T-helper 2 cell treated with Interferon-gamma antibody and Interleukin-4, amounts not matched to agents 100 ng/mL and 5 ng/mL, for 36 hours (primary cell): Measurements from ENCODE around the gene SFRP2. TPM values are rescaled to one million over a fixed set of nuclear protein-coding genes. Genes with fewer than 3 reads are reported as not detected.

Source experiments
- intact Hi-C: fragments of 100-400 bp; cut with micrococcal nuclease; formaldehyde crosslinking; loops from one replicate; pipeline ENCODE4 v1.15.1; 2023
- total RNA-seq: library from RNA; stranded (reverse); gene quantifications from 2 replicates; pipeline ENCODE4 v1.2.3, GENCODE V29; 2022

The SFRP2 gene
- total RNA-seq, 1 donor from 2014 or later = not detected

DNA sequence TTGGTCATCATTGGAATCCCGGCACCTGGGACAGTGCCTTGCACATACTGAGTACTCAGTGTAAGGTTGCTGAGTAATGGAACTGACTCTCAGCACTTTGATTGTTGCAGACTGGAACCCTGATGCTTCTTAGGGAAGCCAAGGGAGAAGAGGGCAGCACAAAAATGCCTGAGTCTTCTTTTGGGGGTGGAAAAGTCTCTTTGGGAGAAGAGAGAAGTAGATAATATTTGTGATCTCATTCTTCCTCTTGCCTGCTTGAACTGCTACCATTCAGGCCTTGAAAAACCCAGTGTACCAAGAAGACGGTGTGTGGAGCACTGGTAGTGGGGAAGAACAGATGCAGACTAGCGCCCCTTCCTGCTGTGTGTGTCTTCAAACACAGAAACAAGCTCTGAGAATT lies 12.3 kb downstream of the SFRP2 start:
- intact Hi-C loops = no loop called here

DNA sequence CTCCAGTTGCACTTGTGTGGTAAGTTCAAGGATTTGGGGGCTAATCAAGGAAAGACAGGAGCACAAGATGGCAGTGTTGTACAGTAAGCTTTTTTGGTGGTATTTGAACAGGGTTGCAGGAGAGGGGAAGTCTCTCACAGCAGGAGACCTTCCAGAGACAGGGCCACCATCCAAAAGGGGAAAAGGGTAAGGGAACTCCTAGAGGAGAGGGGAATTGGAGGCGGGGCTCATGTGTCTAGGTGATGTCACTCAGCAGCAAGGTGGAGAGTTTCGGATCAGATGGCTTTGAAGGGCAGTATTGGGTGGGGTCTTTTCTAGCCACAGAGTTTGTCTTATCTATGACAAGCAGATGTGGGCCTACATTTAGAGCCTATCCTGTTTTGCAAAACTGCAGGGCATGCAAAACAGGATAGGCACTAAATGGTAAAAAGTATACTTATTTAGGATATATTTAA lies 15.6 kb downstream of the SFRP2 start:
- intact Hi-C loops = no loop called here

DNA sequence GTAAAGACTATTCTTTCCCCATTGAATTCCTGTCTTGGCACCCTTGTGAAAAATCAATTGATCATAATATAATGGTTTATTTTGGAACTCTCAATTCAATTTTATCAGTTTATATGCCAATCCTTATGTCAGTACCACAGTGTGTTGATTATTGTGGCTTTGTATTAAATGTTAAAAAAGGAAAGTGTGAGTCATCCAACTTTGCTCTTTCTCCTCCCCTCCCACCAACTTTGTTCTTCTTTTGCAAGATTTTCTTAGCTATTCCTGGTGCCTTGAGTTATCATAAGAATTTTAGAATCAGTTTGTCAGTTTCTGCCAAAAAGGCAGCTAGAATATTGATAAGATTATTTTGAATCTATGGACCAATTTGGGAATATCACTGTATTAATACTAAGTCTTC lies 17.8 kb downstream of the SFRP2 start:
- intact Hi-C loops = no loop called here

DNA sequence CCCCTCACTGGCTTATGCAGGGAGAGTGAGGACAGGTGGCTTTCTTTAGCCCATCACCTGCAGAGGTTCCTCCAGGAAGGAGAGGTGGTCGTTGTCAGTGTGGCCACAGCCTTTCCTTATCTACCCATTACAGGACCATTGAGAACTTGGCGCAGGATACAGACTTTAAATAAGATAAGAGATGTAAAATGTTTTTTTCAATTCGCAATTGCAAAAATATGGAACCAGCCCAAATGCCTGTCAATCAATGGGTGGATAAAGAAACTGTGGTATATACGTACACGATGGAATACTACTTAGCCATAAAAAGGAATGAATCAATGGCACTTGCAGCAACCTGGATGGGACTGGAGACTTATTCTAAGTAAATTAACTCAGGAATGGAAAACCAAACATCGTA lies 22.1 kb downstream of the SFRP2 start:
- intact Hi-C loops = no loop called here

DNA sequence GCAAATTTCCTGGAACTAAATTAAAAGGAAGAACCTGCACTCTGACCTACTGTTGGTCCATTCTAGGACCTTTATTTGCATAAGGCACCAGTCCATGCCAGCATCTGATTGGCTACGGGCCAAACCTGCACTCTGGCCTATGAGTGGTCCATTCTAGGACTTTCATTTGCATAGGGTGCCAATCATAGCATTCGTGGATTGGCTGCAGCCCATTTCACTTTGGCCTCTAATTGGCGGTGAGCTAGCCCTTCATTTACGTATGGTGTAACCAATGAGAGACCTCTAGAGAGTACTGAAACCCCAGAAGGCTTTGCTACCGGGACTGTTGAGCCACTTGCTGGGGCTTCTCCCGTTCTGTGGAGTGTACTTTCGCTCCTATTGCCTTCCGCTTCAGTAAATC lies 23.0 kb downstream of the SFRP2 start:
- intact Hi-C loops = no loop called here

DNA sequence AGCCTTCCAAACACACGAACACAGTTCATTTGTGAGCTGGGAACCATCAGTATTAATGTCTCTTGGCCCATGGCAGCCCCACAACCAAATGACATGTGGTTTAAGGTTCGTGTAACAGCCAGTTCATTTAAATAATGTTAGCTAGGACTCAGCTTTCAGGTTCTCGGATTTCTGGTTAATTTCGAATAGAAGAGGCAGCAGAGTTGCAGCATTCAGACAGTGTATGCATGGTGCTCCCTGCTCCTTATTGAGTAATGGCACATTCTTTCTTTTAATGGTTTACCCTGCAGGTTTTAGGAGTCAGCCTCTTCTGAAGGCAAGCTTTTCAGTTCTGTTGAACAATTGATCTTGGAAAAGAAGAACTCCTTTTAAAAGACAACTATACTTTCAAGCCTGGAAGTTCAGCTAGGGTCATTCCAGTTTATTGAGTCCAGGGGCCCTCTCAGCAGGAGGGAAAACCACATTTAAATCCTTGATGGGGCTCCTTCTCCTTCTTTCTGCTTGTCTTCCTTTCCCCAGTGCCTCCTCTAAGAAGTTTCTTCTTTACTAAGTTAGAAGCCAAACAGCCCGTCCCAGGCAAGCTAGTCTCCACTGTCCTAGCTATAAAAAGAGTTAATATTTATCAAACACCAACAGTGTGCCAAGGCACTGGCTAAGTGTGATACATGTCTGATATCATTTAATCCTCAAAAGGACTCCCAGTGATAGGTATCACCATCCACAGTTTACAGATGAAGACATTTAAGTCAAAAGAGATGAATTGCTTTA lies 24.1 kb downstream of the SFRP2 start:
- intact Hi-C loops = no loop called here

DNA sequence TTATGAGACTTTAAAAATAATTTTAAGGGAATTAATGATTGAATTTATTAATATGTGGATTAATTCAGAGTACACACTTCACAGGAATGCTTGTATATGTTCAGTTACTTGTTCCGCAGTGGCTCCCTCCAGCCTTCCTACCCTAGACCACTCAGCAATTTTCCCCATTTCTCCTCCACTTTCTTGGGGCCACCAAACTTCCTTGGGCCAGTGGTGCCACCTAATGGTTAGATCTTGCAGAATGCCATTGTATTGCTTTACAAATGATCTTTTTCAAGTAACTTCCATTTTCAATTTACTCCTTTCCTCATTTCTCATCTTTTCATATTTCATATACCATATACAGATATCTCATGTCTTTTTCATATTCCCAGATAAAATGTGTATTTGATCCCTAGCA lies 25.5 kb downstream of the SFRP2 start:
- intact Hi-C loops = no loop called here

DNA sequence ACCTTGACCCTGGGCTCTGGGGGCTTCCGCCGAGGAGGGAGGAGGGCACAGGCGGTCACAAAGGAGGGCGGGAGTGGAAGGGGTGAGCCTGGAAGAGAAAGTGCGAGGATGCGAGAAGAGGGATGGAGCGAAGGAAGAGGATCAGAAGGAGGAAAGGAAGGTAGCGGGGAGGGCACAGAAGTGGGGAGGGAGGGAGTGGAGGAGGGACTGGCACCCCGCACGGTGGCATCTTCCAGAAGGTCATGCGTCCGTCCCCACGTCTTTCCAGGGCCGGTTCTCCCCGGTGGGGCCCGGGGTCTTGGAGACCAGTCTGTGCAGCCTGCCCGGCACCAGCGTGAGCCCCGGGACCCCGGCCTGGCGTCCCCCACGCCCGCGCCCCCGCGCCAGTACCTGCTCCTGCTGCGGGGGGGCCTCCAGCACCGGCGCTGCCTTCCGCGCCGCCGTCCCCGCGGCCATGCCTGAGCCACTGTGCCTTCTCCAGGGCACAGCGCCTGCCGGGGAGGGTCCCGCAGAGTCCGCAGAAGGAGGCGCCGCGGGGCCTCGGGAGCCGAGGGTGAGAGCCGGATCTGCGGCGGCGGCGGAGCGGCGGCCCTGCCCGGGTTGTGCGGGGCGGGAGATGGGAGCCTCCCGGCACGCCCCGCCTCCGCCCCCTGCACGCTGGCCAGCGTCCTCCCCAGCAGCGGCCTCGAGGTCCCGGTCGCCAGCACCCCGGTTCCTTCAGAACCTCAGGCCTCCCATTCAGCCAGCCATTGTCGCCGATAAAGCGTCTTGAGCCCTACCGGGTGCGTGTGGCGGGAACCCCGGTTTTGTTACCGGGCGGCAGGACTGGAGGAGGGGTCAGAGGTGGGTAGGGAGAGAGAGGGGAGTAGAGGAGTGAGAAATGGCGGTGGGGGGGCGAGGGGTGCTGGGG lies 29.2 kb downstream of the SFRP2 start, which contains the start of gene RNF175:
Gene RNF175, minus strand, starts transcription at position 618 of the 910 bp plus-strand sequence. Its CDS starts 162 bp downstream, at position 456.
- intact Hi-C loops = no loop called here

DNA sequence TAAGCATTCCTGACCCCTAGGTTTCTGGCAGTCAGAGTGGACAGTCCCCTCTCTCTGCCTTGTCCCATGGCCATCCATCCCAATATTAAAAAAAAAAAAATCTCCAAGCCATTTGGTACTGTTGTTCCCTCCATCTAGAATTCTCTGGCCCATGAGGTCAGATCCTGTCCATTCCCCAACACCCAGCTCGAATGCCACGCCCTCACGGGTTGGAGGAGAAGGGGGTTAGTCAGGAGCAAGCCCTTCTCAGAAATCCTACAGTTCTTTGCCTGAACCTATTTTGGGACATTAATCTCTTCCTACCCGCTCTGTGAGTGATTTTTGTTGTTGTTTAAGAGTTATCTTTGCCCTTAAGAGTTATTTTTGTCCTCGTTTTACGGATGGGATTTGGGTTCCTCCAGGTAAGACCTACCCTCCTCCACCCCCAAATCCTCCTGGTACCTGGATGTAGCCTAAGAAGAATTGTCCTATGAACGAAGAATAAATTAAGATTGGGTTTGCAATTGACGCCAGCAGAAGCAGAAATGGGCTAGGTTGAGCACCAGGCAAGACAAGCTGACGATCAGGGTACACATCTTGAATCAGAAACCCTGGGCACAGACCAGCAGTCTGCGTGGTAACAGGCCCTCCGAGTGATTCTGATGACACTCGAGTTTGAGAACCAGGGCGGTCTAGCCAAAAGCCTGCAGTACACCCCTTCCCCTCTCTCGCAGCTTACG lies 30.0 kb downstream of the SFRP2 start:
- intact Hi-C loops = no loop called here

DNA sequence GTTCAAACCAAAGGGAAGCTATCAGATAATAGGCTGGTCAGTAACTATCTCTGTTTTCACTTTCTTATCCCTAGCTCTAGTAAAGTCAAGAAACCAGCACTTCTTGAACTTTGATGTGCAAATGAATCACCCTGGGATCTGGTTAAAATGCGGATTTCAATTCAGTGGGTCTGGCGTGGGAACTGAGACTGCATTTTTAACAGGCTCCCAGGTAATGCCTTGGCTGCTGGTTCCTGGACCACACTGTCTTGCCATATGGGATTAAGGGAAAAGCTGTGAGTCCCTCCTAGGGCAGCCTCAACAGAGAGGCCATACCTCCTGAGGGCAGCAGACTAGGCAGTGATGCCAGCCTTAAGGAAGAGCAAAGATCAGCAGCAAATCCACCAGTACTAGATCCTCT lies 30.7 kb downstream of the SFRP2 start:
- intact Hi-C loops = no loop called here

DNA sequence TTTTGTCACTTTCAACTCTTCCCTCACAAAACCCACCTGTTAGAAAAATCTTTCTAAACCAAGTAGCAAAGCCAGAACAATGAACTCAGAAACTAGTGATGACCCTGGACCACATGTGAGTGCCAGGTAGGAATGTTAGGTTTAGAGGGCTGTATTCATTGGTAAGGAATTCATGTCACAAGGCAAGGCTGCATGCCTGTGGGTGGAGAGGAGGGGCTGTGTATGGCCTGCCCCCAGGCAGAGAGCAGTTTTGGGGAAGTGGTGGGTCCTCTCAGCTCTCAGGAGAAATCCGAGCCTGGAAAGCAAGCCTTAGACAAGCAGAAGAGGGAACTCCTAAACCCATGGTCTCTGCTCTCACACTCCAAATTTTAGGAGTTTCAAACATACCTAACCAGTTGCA lies 31.5 kb downstream of the SFRP2 start:
- intact Hi-C loops = no loop called here

DNA sequence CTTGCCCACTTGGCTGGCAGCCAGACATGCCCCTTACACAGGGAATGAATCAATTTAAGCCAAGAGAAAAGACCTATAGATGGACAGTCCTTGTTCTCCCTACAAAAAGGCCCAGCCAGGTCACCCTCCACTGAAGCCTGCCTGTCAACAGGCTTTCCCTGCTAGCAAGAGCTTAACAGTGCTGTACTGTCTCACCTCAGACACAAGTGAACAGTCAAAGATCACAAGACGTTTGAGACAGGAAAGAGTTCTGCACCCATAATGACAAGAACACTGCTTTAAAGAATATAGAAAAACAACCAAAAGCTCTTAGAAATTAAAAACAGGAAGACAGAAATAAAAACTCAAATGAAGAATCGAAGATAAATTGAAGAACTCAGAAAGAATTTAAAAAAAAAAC lies 33.7 kb downstream of the SFRP2 start:
- intact Hi-C loops = no loop called here

DNA sequence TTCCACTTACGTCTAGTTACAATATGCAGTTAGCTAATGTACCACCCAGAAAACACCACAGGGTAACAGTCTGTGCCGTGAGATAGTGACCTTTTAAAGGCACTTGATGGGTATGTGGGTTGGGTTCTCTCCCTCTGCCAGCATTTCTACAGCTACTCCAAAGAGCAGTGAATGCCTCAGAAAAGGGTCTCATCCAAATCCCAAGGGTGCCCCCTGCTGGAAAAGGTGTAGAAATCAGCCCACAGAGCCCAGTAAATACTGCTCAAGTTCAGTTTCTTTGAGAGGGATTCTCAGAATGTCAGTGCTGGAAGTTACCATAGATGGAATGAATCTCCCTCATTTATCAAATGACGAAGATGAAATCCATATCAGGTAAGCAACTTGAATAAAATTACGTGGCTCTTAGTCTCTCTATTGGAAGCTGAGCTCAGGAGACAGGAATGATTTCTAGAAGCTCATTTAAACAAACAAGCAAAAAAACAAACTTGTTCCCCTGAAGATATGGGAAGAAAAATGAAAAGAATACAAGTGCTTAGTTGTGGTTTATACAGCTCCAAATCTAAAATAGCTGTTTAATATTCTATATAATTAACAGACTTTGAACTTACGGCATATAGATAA lies 38.6 kb downstream of the SFRP2 start:
- intact Hi-C loops = loop anchor here (1.0 kb wide), 3 partner anchors 105 to 406 kb away; partner anchors contain the start of gene MND1

DNA sequence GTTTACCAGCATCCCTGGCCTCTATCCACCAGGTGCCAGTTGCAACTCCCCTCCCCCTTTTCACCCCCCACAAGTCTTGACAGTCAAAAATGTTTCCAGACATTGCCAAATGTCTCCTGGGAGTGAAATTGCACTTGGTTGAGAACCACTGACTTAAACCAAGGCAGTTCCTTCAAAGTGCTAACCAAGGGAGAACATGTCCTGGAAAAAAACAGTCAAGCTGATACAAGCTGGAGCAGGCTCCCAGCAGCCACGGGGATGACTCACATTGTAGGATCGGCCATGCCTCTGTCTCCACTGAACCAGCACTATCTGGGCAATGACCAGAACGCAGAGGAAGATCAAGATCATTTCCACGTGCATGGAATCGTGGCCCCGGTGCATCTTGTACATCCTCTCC lies 40.5 kb downstream of the SFRP2 start:
- intact Hi-C loops = no loop called here

DNA sequence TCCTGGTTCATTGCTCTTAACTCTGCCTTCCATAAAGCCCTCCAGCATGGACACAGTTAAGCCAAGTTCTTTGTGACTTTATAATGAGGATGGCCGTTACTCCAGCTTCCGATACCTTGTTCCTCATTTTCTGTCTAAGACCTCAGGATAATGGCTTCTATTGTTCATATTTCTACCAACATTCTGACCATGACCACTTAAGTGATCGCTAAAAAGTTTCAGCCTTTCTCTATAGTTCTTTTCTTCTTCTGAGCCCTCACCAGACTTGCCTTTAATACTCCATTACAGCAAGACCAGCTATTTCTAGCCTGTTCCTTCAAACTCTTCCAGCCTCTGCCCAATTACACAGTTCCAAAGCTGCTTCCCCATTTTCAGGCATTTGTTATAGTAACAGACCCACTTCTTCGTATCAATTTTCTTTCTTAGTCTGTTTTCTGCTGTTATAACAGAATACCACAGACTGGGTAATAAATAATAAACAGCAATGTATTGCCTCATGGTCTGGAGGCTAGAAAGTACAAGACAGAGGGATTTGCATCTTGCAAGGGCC lies 41.4 kb downstream of the SFRP2 start:
- intact Hi-C loops = no loop called here

DNA sequence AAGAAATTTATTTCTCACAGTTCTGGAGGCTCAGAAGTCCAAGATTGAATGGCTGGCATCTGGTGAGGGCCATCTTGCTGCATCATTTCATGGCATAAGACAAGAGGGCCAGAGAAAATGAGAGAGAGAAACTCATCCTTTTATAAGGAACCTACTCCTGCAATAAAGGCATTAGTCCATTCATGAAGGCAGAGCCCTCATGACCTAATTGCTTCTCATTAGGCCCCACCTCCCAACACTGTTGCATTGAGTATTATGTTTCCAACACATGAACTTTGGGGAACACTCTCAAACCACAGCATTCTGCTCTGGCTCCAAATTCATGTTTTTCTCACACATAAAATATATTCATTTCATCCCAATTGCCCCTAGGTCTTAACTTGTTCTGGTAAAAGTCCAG lies 43.2 kb downstream of the SFRP2 start:
- intact Hi-C loops = no loop called here

DNA sequence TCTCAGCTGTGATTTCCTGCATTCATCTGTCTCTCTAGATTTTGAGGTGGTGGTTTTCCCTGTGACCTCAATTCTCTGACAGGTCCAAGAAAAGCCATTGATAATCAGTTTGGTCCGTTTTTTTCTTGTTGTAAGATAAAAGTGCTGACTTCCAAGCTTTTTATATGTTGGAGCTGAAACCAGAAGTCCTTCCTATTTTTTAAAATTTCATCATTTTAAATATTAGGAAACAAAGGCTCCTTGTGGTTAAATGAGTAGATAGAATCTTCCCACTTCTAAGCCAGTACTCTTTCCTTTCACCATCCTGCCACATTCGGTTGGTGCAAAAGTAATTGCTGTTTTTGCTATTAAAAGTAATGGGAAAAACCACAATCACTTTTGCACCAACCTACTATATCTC lies 47.3 kb downstream of the SFRP2 start:
- intact Hi-C loops = no loop called here

DNA sequence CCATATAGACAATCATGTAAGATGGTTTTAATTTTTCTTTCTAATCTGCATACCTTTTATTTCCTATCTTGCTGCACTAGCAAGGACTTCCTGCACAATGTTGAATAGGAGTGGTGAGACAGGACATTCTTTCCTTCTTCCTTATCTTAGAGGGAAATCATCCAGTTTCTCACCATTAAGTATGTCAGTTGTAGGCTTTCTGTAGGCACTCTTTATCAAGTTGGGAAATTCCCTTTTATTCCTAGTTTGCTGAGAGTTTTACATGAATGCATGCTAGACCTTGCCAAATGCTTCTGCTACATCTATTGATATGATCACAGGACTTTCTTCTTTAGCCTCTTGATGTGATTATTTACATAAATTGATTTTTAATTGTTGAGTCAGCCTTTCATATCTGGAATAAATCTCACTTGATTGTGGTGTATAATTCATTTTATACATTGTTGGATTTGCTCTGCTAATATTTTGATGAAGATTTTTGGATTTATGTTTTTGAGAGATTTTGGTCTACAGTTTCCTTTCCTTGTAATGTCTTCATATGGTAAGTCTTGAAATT lies 52.9 kb downstream of the SFRP2 start:
- intact Hi-C loops = no loop called here

DNA sequence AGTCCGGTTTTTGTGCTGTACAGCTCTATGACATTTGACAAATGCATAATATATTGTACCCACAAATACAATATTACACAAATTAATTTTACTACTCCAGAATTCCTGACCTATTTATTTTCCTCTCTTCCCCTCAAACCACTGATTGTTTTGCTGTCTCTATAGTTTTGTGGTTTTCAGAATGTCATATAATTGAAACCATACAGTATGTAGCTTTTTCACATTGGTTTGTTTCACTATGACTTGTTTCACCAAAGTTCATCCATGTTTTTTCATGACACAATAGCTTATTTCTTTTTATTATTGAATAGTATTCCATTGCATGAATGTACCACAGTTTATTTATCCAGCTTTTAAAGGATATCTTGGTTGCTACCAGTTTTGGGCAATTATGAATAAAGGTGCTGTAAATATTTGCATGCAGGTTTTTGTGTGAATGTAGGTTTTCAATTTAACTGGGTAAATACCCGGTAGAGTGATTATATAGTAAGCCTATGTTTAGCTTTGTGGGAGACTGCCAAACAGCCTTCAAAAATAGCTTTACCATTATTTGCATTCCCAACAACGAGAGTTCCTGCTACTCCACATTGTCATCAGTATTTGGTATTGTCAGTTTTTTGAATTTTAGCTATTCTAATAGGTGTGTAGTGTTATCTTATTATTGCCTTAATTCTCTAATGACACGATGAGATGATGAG lies 55.0 kb downstream of the SFRP2 start:
- intact Hi-C loops = no loop called here

DNA sequence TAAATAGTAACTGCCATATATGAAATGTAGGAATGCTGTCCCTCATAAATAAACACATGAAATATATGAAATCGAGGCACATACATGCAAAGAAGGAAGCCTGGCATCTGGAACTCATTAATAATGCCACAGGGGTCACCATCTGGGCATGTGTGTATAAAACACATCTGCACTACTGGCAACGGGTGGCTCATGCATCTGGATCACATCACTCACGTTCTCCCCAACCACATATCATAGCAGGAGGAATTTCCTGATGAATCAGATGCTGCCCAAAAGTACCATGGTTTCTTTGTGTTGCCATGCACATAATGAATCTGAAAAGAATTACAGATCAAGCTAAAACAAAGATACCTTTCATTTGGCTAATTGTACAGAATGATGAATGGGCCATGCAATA lies 57.6 kb downstream of the SFRP2 start:
- intact Hi-C loops = no loop called here
